SK-N-SH (cell line): Measurements from ENCODE around the gene RBM38. TPM values are rescaled to one million over a fixed set of nuclear protein-coding genes. Genes with fewer than 3 reads are reported as not detected.
A peak's percentile ranks its signal among the peaks of the same experiment; 100 is the strongest.

Experiments
- CTCF ChIA-PET: fragments of 300-600, 350-600 bp; formaldehyde crosslinking; extraction: SDS; loops from one replicate; lab custom pipeline; 2021; lab: Yijun Ruan, JAX
- POLR2A ChIA-PET: fragments of 350-600 bp; sonication (Branson Sonifier 250); formaldehyde crosslinking; extraction: SDS; loops from one replicate; lab custom pipeline; 2020; ENCODE audit warnings: antibody characterized with exemption, inconsistent platforms; lab: Yijun Ruan, JAX
- DNase-seq: peaks from one replicate; pipeline ENCODE4 v3.0.0; 2012
- H2AFZ ChIP-seq: fragments of 200-600 bp; sonication (generic); 2 replicates; pipeline ENCODE4 v1.8.1; 2016; ENCODE audit warnings: antibody characterized with exemption, mild to moderate bottlenecking, low read depth
- H3F3A ChIP-seq: fragments of 200-600 bp; sonication (generic); replicated peaks from 2 replicates; pipeline ENCODE3; 2016; ENCODE audit warnings: antibody characterized with exemption, mild to moderate bottlenecking; ENCODE audit not compliant: insufficient read depth
- H3K27ac ChIP-seq, 2 experiments: fragments of 200-500 bp in 1 of 2; fragments of 200-600 bp in 1 of 2; sonication (Bioruptor generic) in 1 of 2; sonication (generic), shearing (Covaris generic) in 1 of 2; 2 replicates each; pipeline versions ENCODE4 v1.5.1 to v1.6.1; 2014 to 2016; ENCODE audit warnings: low read depth in 2 of 2, inconsistent platforms in 1 of 2, low read length in 1 of 2, mild to moderate bottlenecking in 1 of 2, mixed read lengths in 1 of 2
- H3K27me3 ChIP-seq: fragments of 200-600 bp; sonication (generic), shearing (Covaris generic); 2 replicates; pipeline ENCODE4 v1.6.1; 2016; ENCODE audit warnings: mixed run types; ENCODE audit not compliant: insufficient read depth
- H3K36me3 ChIP-seq, 2 experiments: fragments of 200-500 bp in 1 of 2; fragments of 200-600 bp in 1 of 2; sonication (Bioruptor generic) in 1 of 2; sonication (generic) in 1 of 2; replicated peaks in 1 of 2; 2 replicates each; pipeline versions ENCODE3 to v1.5.1; 2014 to 2016; ENCODE audit warnings: low read length in 1 of 2, mild to moderate bottlenecking in 1 of 2; ENCODE audit not compliant: insufficient read depth in 2 of 2, control insufficient read depth in 1 of 2
- H3K4me1 ChIP-seq, 2 experiments: fragments of 200-500 bp in 1 of 2; fragments of 200-600 bp in 1 of 2; sonication (Bioruptor generic) in 1 of 2; sonication (generic), shearing (Covaris generic) in 1 of 2; 2 replicates each; pipeline versions ENCODE4 v1.5.1 to v1.6.1; 2014 to 2016; ENCODE audit warnings: low read depth in 1 of 2, low read length in 1 of 2, mixed run types in 1 of 2; ENCODE audit not compliant: insufficient read depth in 2 of 2, control insufficient read depth in 1 of 2
- H3K4me2 ChIP-seq: fragments of 200-600 bp; sonication (generic), shearing (Covaris generic); 2 replicates; pipeline ENCODE4 v1.6.1; 2017; ENCODE audit warnings: mixed run types
- H3K4me3 ChIP-seq, 2 experiments: fragments of 200-500 bp in 1 of 2; fragments of 200-600 bp in 1 of 2; sonication (Bioruptor generic) in 1 of 2; sonication (generic), shearing (Covaris generic) in 1 of 2; 2 replicates each; pipeline versions ENCODE4 v1.5.1 to v1.8.1; 2014 to 2016; ENCODE audit warnings: low read depth in 2 of 2, inconsistent platforms in 1 of 2, low read length in 1 of 2, mild to moderate bottlenecking in 1 of 2, mixed read lengths in 1 of 2, moderate library complexity in 1 of 2
- H3K79me2 ChIP-seq: fragments of 200-600 bp; sonication (generic); 2 replicates; pipeline ENCODE4 v1.8.1; 2017; ENCODE audit warnings: mild to moderate bottlenecking; ENCODE audit not compliant: insufficient read depth
- H3K9ac ChIP-seq: fragments of 200-600 bp; sonication (generic); 2 replicates; pipeline ENCODE4 v1.6.1; 2017; ENCODE audit warnings: mixed run types
- H3K9me2 ChIP-seq: fragments of 200-600 bp; sonication (generic); 2 replicates; pipeline ENCODE4 v1.6.1; 2017; ENCODE audit warnings: mixed run types
- H3K9me3 ChIP-seq: fragments of 200-600 bp; sonication (generic); 2 replicates; pipeline ENCODE4 v1.6.1; 2017; ENCODE audit warnings: mixed run types, mild to moderate bottlenecking, moderate library complexity
- H4K20me1 ChIP-seq: fragments of 200-600 bp; sonication (generic); 2 replicates; pipeline ENCODE4 v1.6.1; 2017; ENCODE audit warnings: mild to moderate bottlenecking, mixed run types; ENCODE audit not compliant: insufficient read depth
- CTCF ChIP-seq: fragments of 200-600 bp; sonication (generic); IDR thresholded peaks from 2 replicates; pipeline ENCODE4 v1.6.1; 2017; ENCODE audit warnings: antibody characterized with exemption, mild to moderate bottlenecking, moderate library complexity
- ELF1 ChIP-seq: IDR thresholded peaks from 2 replicates; pipeline ENCODE4 v1.4.0; 2012
- FOSL2 ChIP-seq: IDR thresholded peaks from 2 replicates; pipeline ENCODE4 v1.4.0; 2012; ENCODE audit warnings: low read depth, mild to moderate bottlenecking, moderate library complexity, borderline replicate concordance
- FOXJ3 ChIP-seq: sonication (generic); formaldehyde crosslinking; IDR thresholded peaks from 2 replicates; pipeline ENCODE4 v1.5.1; 2020; ENCODE audit warnings: mild to moderate bottlenecking, missing genetic modification reagents
- GATA2 ChIP-seq: sonication (generic); formaldehyde crosslinking; IDR thresholded peaks from 2 replicates; pipeline ENCODE4 v1.5.0; 2020; ENCODE audit warnings: mild to moderate bottlenecking, missing genetic modification reagents
- JUND ChIP-seq: IDR thresholded peaks from 2 replicates; pipeline ENCODE4 v1.4.0; 2012
- MAX ChIP-seq: IDR thresholded peaks from 2 replicates; pipeline ENCODE4 v1.4.0; 2012; ENCODE audit warnings: low read depth
- POLR2AphosphoS5 ChIP-seq: IDR thresholded peaks from 2 replicates; pipeline ENCODE4 v1.6.1; 2012; ENCODE audit warnings: low read depth, low read length
- RCOR1 ChIP-seq: fragments of 150-350 bp; IDR thresholded peaks from 2 replicates; pipeline ENCODE4 v1.6.1; 2017; ENCODE audit warnings: antibody characterized with exemption, low read length
- RFX5 ChIP-seq: IDR thresholded peaks from 2 replicates; pipeline ENCODE4 v1.6.1; 2012; ENCODE audit warnings: mild to moderate bottlenecking, improper control_type of control experiment, low read length
- SIN3A ChIP-seq: IDR thresholded peaks from 2 replicates; pipeline ENCODE4 v1.6.1; 2012; ENCODE audit warnings: low read depth, mild to moderate bottlenecking, low read length, moderate library complexity, borderline replicate concordance
- SMC3 ChIP-seq: IDR thresholded peaks from 2 replicates; pipeline ENCODE4 v1.6.1; 2012; ENCODE audit warnings: low read depth, low read length, improper control_type of control experiment
- TEAD4 ChIP-seq: IDR thresholded peaks from 2 replicates; pipeline ENCODE4 v1.4.0; 2012; ENCODE audit warnings: mild to moderate bottlenecking, borderline replicate concordance; ENCODE audit not compliant: insufficient read depth
- WGBS: methylation state at CpG from one replicate; pipeline ENCODE4 v1.1.6; 2017; ENCODE audit warnings: low lambda C conversion rate; 5-methylcytosine and 5-hydroxymethylcytosine counted together
- polyA plus RNA-seq, 3 experiments: library from polyadenylated mRNA; depleted of rRNA; stranded (reverse); fragments of >200 nt; gene quantifications; 2 replicates each; pipeline ENCODE4 v1.2.3, GENCODE V29; 2012

Gene RBM38
- polyA plus RNA-seq, 1 of the 3 experiments (the other 2 are of a cell fraction): 11.5 TPM

- CTCF ChIA-PET: interaction anchor here (1.0 to 1.7 kb wide), 2 partner anchors 18 to 146 kb away, joined by 3 to 4 read pairs; no protein-coding TSS in a partner anchor
- POLR2A ChIA-PET: no interaction called here
- no peak for DNase-seq
Observed at GRCh38 chr20:57352305-57352704, 38.9 kb upstream of the RBM38 start.

GRCh38 chr20:57353351-57353750 lies 37.8 kb upstream of the RBM38 start:
- Histone ChIP-seq H3K9me2 (no peaks in the 10 kb centered on the region), H3K27ac (no peak overlapping the region), H3K9me3 (no peaks in the 10 kb centered on the region), H3K9ac (no peak overlapping the region), H3K4me3 (no peak overlapping the region), H3K4me2 (no peak overlapping the region), H4K20me1 (peaks cover 11% of the 10 kb centered on the region), H3K36me3 (peaks cover 0 to 41% of the 10 kb centered on the region in 2 experiments), H3K27me3 (no peaks in the 10 kb centered on the region), H2AFZ (no peak overlapping the region), H3F3A (peaks cover 14% of the 10 kb centered on the region), H3K4me1 (peaks cover 0 to 13% of the 10 kb centered on the region in 2 experiments; a peak in 2 of 4 replicates), H3K79me2 (peaks cover 49% of the 10 kb centered on the region)
- 97% methylated on average over 9 of the region's 9 CpGs for WGBS
- ChIA-PET POLR2A (no interaction called here), CTCF (no interaction called here)
- DNase-seq: no peak
- TF ChIP-seq SMC3 (no peak), GATA2 (CRISPR knock-in tag) (no peak), ELF1 (no peak), CTCF (peak; percentile 16; the same call in 1 of the 2 replicates), RFX5 (no peak)

More at GRCh38 chr20:57352305-57352704, 38.9 kb upstream of the RBM38 start:
- Histone ChIP-seq H3F3A (peaks cover 14% of the 10 kb centered on the region), H3K4me3 (peak overlapping the region; percentile 90 to 100), H3K9me2 (no peaks in the 10 kb centered on the region), H3K27ac (no peak overlapping the region), H3K36me3 (peaks cover 0 to 36% of the 10 kb centered on the region in 2 experiments), H3K9me3 (no peaks in the 10 kb centered on the region), H4K20me1 (peaks cover 11% of the 10 kb centered on the region), H3K79me2 (peaks cover 49% of the 10 kb centered on the region), H3K4me1 (peaks cover 0 to 13% of the 10 kb centered on the region in 2 experiments; a peak in 2 of 4 replicates), H2AFZ (no peak overlapping the region), H3K4me2 (peak overlapping the region; percentile 87), H3K9ac (peak overlapping the region; percentile 96), H3K27me3 (no peaks in the 10 kb centered on the region)
- WGBS: 59% methylated on average over 5 of the region's 6 CpGs
- TF ChIP-seq FOXJ3 (CRISPR knock-in tag): no peak
- TF ChIP-seq TEAD4: no peak
- TF ChIP-seq JUND: no peak
- no peak for TF ChIP-seq RCOR1
- no peak for TF ChIP-seq POLR2AphosphoS5
- no peak for TF ChIP-seq MAX
- TF ChIP-seq SIN3A: no peak
- no peak for TF ChIP-seq SMC3
- TF ChIP-seq FOSL2: no peak
